H1 (cell line): ENCODE measurements around the gene ACER3.

Experiments used
- CTCF ChIP-seq, 3 experiments: IDR thresholded peaks; 1 replicate in 2 of 3; 2 replicates in 1 of 3; pipeline versions ENCODE4 v1.5.1 to v1.6.1; 2011; ENCODE audit warnings: low read length in 3 of 3, mild to moderate bottlenecking in 3 of 3, inconsistent platforms in 2 of 3, low read depth in 1 of 3, moderate library complexity in 1 of 3; ENCODE audit not compliant: insufficient read depth in 1 of 3; ENCODE audit errors: control extremely low read depth in 1 of 3
- GTF2F1 ChIP-seq: IDR thresholded peaks from 2 replicates; pipeline ENCODE4 v1.6.1; 2012; ENCODE audit warnings: low read depth, low read length, improper control_type of control experiment, borderline replicate concordance
- MAFK ChIP-seq: IDR thresholded peaks from 2 replicates; pipeline ENCODE4 v1.6.1; 2012; ENCODE audit warnings: low read depth, mild to moderate bottlenecking, improper control_type of control experiment, low read length
- POLR2A ChIP-seq, 2 experiments: IDR thresholded peaks; 1 replicate in 1 of 2; 2 replicates in 1 of 2; pipeline ENCODE4 v1.6.1; 2011; ENCODE audit warnings: low read depth in 2 of 2, low read length in 2 of 2, mild to moderate bottlenecking in 2 of 2; ENCODE audit errors: control extremely low read depth in 1 of 2
- SIRT6 ChIP-seq: IDR thresholded peaks from one replicate; pipeline ENCODE4 v1.7.1; 2012; ENCODE audit warnings: low read length, inconsistent platforms
- SUZ12 ChIP-seq: fragments of 200-600 bp; sonication (generic); IDR thresholded peaks from 2 replicates; pipeline ENCODE4 v1.6.1; 2012; ENCODE audit warnings: mild to moderate bottlenecking, inconsistent platforms, low read length, moderate library complexity, mixed read lengths
- YY1 ChIP-seq: IDR thresholded peaks from 2 replicates; pipeline ENCODE4 v1.6.1; 2011; ENCODE audit warnings: low read depth, mild to moderate bottlenecking, low read length
- TF ChIP-seq, protein P1 (sequence below): IDR thresholded peaks from 2 replicates; pipeline ENCODE4 v1.6.1; 2012; ENCODE audit warnings: inconsistent platforms

DNA sequence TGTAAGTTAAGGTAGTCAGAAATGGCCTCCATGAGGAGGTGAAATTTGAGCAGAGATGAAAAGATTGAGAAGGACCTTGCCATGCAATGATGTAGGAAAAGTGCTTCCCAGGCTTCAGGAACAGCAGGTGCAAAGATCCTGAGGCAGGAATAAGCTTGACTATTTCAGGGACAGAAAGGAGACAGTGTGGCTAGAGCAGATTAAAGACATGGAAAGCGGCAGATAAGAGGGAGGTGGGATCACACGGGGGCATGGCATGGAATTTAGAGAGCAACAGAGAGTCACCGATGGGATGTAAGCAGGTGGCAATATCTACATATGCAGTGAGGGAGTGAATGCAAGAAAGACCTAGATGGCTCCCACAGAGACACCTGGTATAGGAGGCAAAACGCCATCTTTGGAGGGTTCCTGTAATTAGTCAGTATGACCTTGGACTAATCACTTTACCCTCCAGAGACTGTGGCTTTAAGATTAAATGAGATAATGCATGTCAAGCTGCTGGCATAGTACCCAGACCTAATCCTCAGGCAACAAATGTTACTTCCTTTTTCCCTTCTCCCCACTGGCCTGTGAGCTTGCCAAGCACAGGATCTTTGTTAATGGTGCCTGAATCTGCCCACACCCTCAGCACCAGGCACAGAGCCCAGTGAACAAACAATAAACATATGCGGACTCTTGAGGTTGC lies 24.6 kb upstream of the ACER3 start:
- TF ChIP-seq, protein P1, sequence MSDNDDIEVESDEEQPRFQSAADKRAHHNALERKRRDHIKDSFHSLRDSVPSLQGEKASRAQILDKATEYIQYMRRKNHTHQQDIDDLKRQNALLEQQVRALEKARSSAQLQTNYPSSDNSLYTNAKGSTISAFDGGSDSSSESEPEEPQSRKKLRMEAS, result no peak
- TF ChIP-seq YY1 (no peak), CTCF (IDR thresholded peaks at IDR 0.05; ENCODE audit: control extremely low read depth in 1 of 3, insufficient read depth in 1 of 3, low read depth in 1 of 3, low read length in 3 of 3) (no peak), SIRT6 (no peak), POLR2A (IDR thresholded peaks at IDR 0.05; ENCODE audit: control extremely low read depth in 1 of 2, low read depth in 2 of 2, low read length in 2 of 2) (no peak), GTF2F1 (no peak), MAFK (no peak), SUZ12 (no peak)
